ENCODE results near the gene TIMM22.
A peak's percentile ranks its signal among the peaks of the same experiment; 100 is the strongest.
"Not testable (repeated sequence)": the region's sequence is repeated elsewhere in the genome, so short reads cannot be mapped to it uniquely, and the experiment has no call there.

TIMM22 gene

GRCh38 chr17:980406-981291 is 16.3 kb upstream of the TIMM22 start:
- Histone ChIP-seq H3K4me1 (ENCODE audit: insufficient read depth, insufficient read length) (no peaks in the 10 kb centered on the region), H3K4me3 (ENCODE audit: insufficient read length, low read depth) (peak overlapping the region; percentile 39), H3K27me3 (ENCODE audit: insufficient read depth, insufficient read length) (no peaks in the 10 kb centered on the region), H3K9me3 (ENCODE audit: insufficient read depth, low read length) (no peaks in the 10 kb centered on the region), H3K9ac (ENCODE audit: insufficient read length, low read depth) (peak overlapping the region; percentile 79), H3K36me3 (ENCODE audit: insufficient read depth, insufficient read length, low read length) (peaks cover 11% of the 10 kb centered on the region)
- no peak for TF ChIP-seq YY1 (IDR thresholded peaks at IDR 0.05; ENCODE audit: insufficient read depth, insufficient read length)
- TF ChIP-seq SUZ12 (IDR thresholded peaks at IDR 0.05; ENCODE audit: extremely low read depth, insufficient read depth, insufficient read length), result no peak
- TF ChIP-seq ZNF274 (IDR thresholded peaks at IDR 0.05; ENCODE audit: low read depth, low read length), result no peak
- peak; percentile 66 for DNase-seq (ENCODE audit: low read depth, low spot score)

- Histone ChIP-seq H3K9me3 (ENCODE audit: insufficient read depth, low read length) (no peaks in the 10 kb centered on the region), H3K36me3 (ENCODE audit: insufficient read depth, insufficient read length, low read length) (peaks cover 7% of the 10 kb centered on the region), H3K27me3 (ENCODE audit: insufficient read depth, insufficient read length) (no peaks in the 10 kb centered on the region), H3K4me3 (ENCODE audit: insufficient read length, low read depth) (no peak overlapping the region), H3K9ac (ENCODE audit: insufficient read length, low read depth) (peak overlapping the region; percentile 39), H3K4me1 (ENCODE audit: insufficient read depth, insufficient read length) (no peaks in the 10 kb centered on the region)
- TF ChIP-seq YY1 (IDR thresholded peaks at IDR 0.05; ENCODE audit: insufficient read depth, insufficient read length), result no peak
- TF ChIP-seq SUZ12 (IDR thresholded peaks at IDR 0.05; ENCODE audit: extremely low read depth, insufficient read depth, insufficient read length), result no peak
- no peak for TF ChIP-seq ZNF274 (IDR thresholded peaks at IDR 0.05; ENCODE audit: low read depth, low read length)
- no peak for DNase-seq (ENCODE audit: low read depth, low spot score)
Observed at GRCh38 chr17:981292-981658, 15.7 kb upstream of the TIMM22 start.

GRCh38 chr17:983921-984320 is 13.0 kb upstream of the TIMM22 start:
- H3K4me3 ChIP-seq (ENCODE audit: insufficient read length, low read depth), result no peak overlapping the region
- no peaks in the 10 kb centered on the region for H3K4me1 ChIP-seq (ENCODE audit: insufficient read depth, insufficient read length)
- no peaks in the 10 kb centered on the region for H3K9me3 ChIP-seq (ENCODE audit: insufficient read depth, low read length)
- TF ChIP-seq ZNF274 (IDR thresholded peaks at IDR 0.05; ENCODE audit: low read depth, low read length) (no peak), SUZ12 (IDR thresholded peaks at IDR 0.05; ENCODE audit: extremely low read depth, insufficient read depth, insufficient read length) (no peak), YY1 (IDR thresholded peaks at IDR 0.05; ENCODE audit: insufficient read depth, insufficient read length) (no peak)
- DNase-seq (ENCODE audit: low read depth, low spot score), result no peak
- H3K9ac ChIP-seq (ENCODE audit: insufficient read length, low read depth), result no peak overlapping the region
- H3K36me3 ChIP-seq (ENCODE audit: insufficient read depth, insufficient read length, low read length), result no peaks in the 10 kb centered on the region
- H3K27me3 ChIP-seq (ENCODE audit: insufficient read depth, insufficient read length), result no peaks in the 10 kb centered on the region

- Histone ChIP-seq H3K9me3 (ENCODE audit: insufficient read depth, low read length) (no peaks in the 10 kb centered on the region), H3K27me3 (ENCODE audit: insufficient read depth, insufficient read length) (no peaks in the 10 kb centered on the region), H3K4me3 (ENCODE audit: insufficient read length, low read depth) (no peak overlapping the region), H3K36me3 (ENCODE audit: insufficient read depth, insufficient read length, low read length) (no peaks in the 10 kb centered on the region), H3K9ac (ENCODE audit: insufficient read length, low read depth) (no peak overlapping the region), H3K4me1 (ENCODE audit: insufficient read depth, insufficient read length) (no peaks in the 10 kb centered on the region)
- TF ChIP-seq YY1 (IDR thresholded peaks at IDR 0.05; ENCODE audit: insufficient read depth, insufficient read length) (no peak), ZNF274 (IDR thresholded peaks at IDR 0.05; ENCODE audit: low read depth, low read length) (no peak), SUZ12 (IDR thresholded peaks at IDR 0.05; ENCODE audit: extremely low read depth, insufficient read depth, insufficient read length) (no peak)
- no peak for DNase-seq (ENCODE audit: low read depth, low spot score)
Observed at GRCh38 chr17:986322-986929, 10.5 kb upstream of the TIMM22 start.

GRCh38 chr17:987931-988330 is 9.0 kb upstream of the TIMM22 start:
- no peaks in the 10 kb centered on the region for H3K4me1 ChIP-seq (ENCODE audit: insufficient read depth, insufficient read length)
- no peak for DNase-seq (ENCODE audit: low read depth, low spot score)
- no peak overlapping the region for H3K4me3 ChIP-seq (ENCODE audit: insufficient read length, low read depth)
- no peaks in the 10 kb centered on the region for H3K36me3 ChIP-seq (ENCODE audit: insufficient read depth, insufficient read length, low read length)
- no peak overlapping the region for H3K9ac ChIP-seq (ENCODE audit: insufficient read length, low read depth)
- TF ChIP-seq YY1 (IDR thresholded peaks at IDR 0.05; ENCODE audit: insufficient read depth, insufficient read length), result no peak
- no peak for TF ChIP-seq ZNF274 (IDR thresholded peaks at IDR 0.05; ENCODE audit: low read depth, low read length)
- TF ChIP-seq SUZ12 (IDR thresholded peaks at IDR 0.05; ENCODE audit: extremely low read depth, insufficient read depth, insufficient read length), result no peak
- H3K9me3 ChIP-seq (ENCODE audit: insufficient read depth, low read length), result no peaks in the 10 kb centered on the region
- no peaks in the 10 kb centered on the region for H3K27me3 ChIP-seq (ENCODE audit: insufficient read depth, insufficient read length)

GRCh38 chr17:988561-988960 is 8.4 kb upstream of the TIMM22 start:
- DNase-seq (ENCODE audit: low read depth, low spot score), result no peak

GRCh38 chr17:992933-993332 is 4.0 kb upstream of the TIMM22 start:
- no peaks in the 10 kb centered on the region for H3K4me1 ChIP-seq (ENCODE audit: insufficient read depth, insufficient read length)
- no peak overlapping the region for H3K4me3 ChIP-seq (ENCODE audit: insufficient read length, low read depth)
- TF ChIP-seq SUZ12 (IDR thresholded peaks at IDR 0.05; ENCODE audit: extremely low read depth, insufficient read depth, insufficient read length) (no peak), ZNF274 (IDR thresholded peaks at IDR 0.05; ENCODE audit: low read depth, low read length) (no peak), YY1 (IDR thresholded peaks at IDR 0.05; ENCODE audit: insufficient read depth, insufficient read length) (no peak)
- H3K9me3 ChIP-seq (ENCODE audit: insufficient read depth, low read length), result no peaks in the 10 kb centered on the region
- H3K36me3 ChIP-seq (ENCODE audit: insufficient read depth, insufficient read length, low read length), result no peaks in the 10 kb centered on the region
- no peak overlapping the region for H3K9ac ChIP-seq (ENCODE audit: insufficient read length, low read depth)
- H3K27me3 ChIP-seq (ENCODE audit: insufficient read depth, insufficient read length), result no peaks in the 10 kb centered on the region
- DNase-seq (ENCODE audit: low read depth, low spot score), result no peak

More at GRCh38 chr17:988561-988960, 8.4 kb upstream of the TIMM22 start:
- H3K9ac ChIP-seq (ENCODE audit: insufficient read length, low read depth), result no peak overlapping the region
- H3K27me3 ChIP-seq (ENCODE audit: insufficient read depth, insufficient read length), result no peaks in the 10 kb centered on the region
- no peaks in the 10 kb centered on the region for H3K4me1 ChIP-seq (ENCODE audit: insufficient read depth, insufficient read length)
- no peaks in the 10 kb centered on the region for H3K9me3 ChIP-seq (ENCODE audit: insufficient read depth, low read length)
- H3K4me3 ChIP-seq (ENCODE audit: insufficient read length, low read depth), result no peak overlapping the region
- no peaks in the 10 kb centered on the region for H3K36me3 ChIP-seq (ENCODE audit: insufficient read depth, insufficient read length, low read length)
- TF ChIP-seq ZNF274 (IDR thresholded peaks at IDR 0.05; ENCODE audit: low read depth, low read length), result no peak
- no peak for TF ChIP-seq SUZ12 (IDR thresholded peaks at IDR 0.05; ENCODE audit: extremely low read depth, insufficient read depth, insufficient read length)
- TF ChIP-seq YY1 (IDR thresholded peaks at IDR 0.05; ENCODE audit: insufficient read depth, insufficient read length), result no peak

GRCh38 chr17:995324-995723 is 1.6 kb upstream of the TIMM22 start:
- DNase-seq (ENCODE audit: low read depth, low spot score); H3K27me3 ChIP-seq (ENCODE audit: insufficient read depth, insufficient read length); H3K4me3 ChIP-seq (ENCODE audit: insufficient read length, low read depth); H3K9me3 ChIP-seq (ENCODE audit: insufficient read depth, low read length); H3K9ac ChIP-seq (ENCODE audit: insufficient read length, low read depth); H3K4me1 ChIP-seq (ENCODE audit: insufficient read depth, insufficient read length): not testable (repeated sequence)
- H3K36me3 ChIP-seq (ENCODE audit: insufficient read depth, insufficient read length, low read length), result peaks cover 19% of the 10 kb centered on the region

All from NT2/D1 (cell line).